ENCODE results near the gene GRB2. TPM values are rescaled to one million over a fixed set of nuclear protein-coding genes. Genes with fewer than 3 reads are reported as not detected.
"Not testable (repeated sequence)": the region's sequence is repeated elsewhere in the genome, so short reads cannot be mapped to it uniquely, and the experiment has no call there.

GRB2 gene
- total and polyA plus RNA-seq, 2 donors from 2014 or later, result 65.3 to 119 TPM

- peak overlapping the region in 1 of 3 donors; percentile 71 for H3K4me3 ChIP-seq (ENCODE audit: low read length in 3 of 3)
- no peaks in the 10 kb centered on the region for H3K9me3 ChIP-seq (ENCODE audit: control insufficient read depth in 2 of 3, insufficient read depth in 1 of 3, low read length in 3 of 3)
- no peak overlapping the region for H3K27ac ChIP-seq (ENCODE audit: low read depth in 2 of 2, low read length in 2 of 2)
- DNase-seq (no peak), FAIRE-seq (no peak)
- TF ChIP-seq, protein P1, sequence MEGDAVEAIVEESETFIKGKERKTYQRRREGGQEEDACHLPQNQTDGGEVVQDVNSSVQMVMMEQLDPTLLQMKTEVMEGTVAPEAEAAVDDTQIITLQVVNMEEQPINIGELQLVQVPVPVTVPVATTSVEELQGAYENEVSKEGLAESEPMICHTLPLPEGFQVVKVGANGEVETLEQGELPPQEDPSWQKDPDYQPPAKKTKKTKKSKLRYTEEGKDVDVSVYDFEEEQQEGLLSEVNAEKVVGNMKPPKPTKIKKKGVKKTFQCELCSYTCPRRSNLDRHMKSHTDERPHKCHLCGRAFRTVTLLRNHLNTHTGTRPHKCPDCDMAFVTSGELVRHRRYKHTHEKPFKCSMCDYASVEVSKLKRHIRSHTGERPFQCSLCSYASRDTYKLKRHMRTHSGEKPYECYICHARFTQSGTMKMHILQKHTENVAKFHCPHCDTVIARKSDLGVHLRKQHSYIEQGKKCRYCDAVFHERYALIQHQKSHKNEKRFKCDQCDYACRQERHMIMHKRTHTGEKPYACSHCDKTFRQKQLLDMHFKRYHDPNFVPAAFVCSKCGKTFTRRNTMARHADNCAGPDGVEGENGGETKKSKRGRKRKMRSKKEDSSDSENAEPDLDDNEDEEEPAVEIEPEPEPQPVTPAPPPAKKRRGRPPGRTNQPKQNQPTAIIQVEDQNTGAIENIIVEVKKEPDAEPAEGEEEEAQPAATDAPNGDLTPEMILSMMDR (IDR thresholded peaks at IDR 0.05; ENCODE audit: borderline replicate concordance, extremely low read depth, insufficient read depth), result no peak
- intact Hi-C loops (cut with DNase I), result no loop called here
- peaks cover 0 to 4% (median 3%) of the 10 kb centered on the region in 3 donors for H3K36me3 ChIP-seq (ENCODE audit: control insufficient read depth in 2 of 3, insufficient read depth in 3 of 3, low read length in 3 of 3)
- no peaks in the 10 kb centered on the region for H3K27me3 ChIP-seq (ENCODE audit: control insufficient read depth, insufficient read depth, low read length)
- peaks cover 0 to 3% (median 0%) of the 10 kb centered on the region in 3 donors for H3K4me1 ChIP-seq (ENCODE audit: control insufficient read depth in 2 of 3, insufficient read depth in 2 of 3, low read depth in 1 of 3, low read length in 3 of 3)
- no peak overlapping the region for H3K9ac ChIP-seq (ENCODE audit: low read length in 3 of 3)
These were observed 117.1 kb downstream of the GRB2 start for GRCh38 chr17:75288359-75288758.

GRCh38 chr17:75287221-75287620, 118.3 kb downstream of the GRB2 start:
- no peak for FAIRE-seq
- no peaks in the 10 kb centered on the region for H3K27me3 ChIP-seq (ENCODE audit: control insufficient read depth, insufficient read depth, low read length)
- peaks cover 0 to 4% (median 3%) of the 10 kb centered on the region in 3 donors for H3K36me3 ChIP-seq (ENCODE audit: control insufficient read depth in 2 of 3, insufficient read depth in 3 of 3, low read length in 3 of 3)
- no peak overlapping the region for H3K9ac ChIP-seq (ENCODE audit: low read length in 3 of 3)
- intact Hi-C loops (cut with DNase I), result no loop called here
- DNase-seq, result no peak
- H3K27ac ChIP-seq (ENCODE audit: low read depth in 2 of 2, low read length in 2 of 2), result no peak overlapping the region
- no peaks in the 10 kb centered on the region for H3K9me3 ChIP-seq (ENCODE audit: control insufficient read depth in 2 of 3, insufficient read depth in 1 of 3, low read length in 3 of 3)
- peaks cover 0 to 3% (median 0%) of the 10 kb centered on the region in 3 donors for H3K4me1 ChIP-seq (ENCODE audit: control insufficient read depth in 2 of 3, insufficient read depth in 2 of 3, low read depth in 1 of 3, low read length in 3 of 3)
- no peak overlapping the region for H3K4me3 ChIP-seq (ENCODE audit: low read length in 3 of 3)
- TF ChIP-seq, protein P1 (IDR thresholded peaks at IDR 0.05; ENCODE audit: borderline replicate concordance, extremely low read depth, insufficient read depth), result no peak

- DNase-seq (no peak), FAIRE-seq (no peak)
These were observed 120.4 kb downstream of the GRB2 start for GRCh38 chr17:75285123-75285522.

GRCh38 chr17:75280189-75280588, 125.3 kb downstream of the GRB2 start:
- DNase-seq, result peak in 1 of 5 donors; percentile 6
- H3K27me3 ChIP-seq (ENCODE audit: control insufficient read depth, insufficient read depth, low read length); H3K9me3 ChIP-seq (ENCODE audit: control insufficient read depth in 2 of 3, insufficient read depth in 1 of 3, low read length in 3 of 3); H3K36me3 ChIP-seq (ENCODE audit: control insufficient read depth in 2 of 3, insufficient read depth in 3 of 3, low read length in 3 of 3); intact Hi-C loops (cut with DNase I); H3K4me1 ChIP-seq (ENCODE audit: control insufficient read depth in 2 of 3, insufficient read depth in 2 of 3, low read depth in 1 of 3, low read length in 3 of 3); FAIRE-seq; H3K4me3 ChIP-seq (ENCODE audit: low read length in 3 of 3); H3K27ac ChIP-seq (ENCODE audit: low read depth in 2 of 2, low read length in 2 of 2); H3K9ac ChIP-seq (ENCODE audit: low read length in 3 of 3): not testable (repeated sequence)

More at GRCh38 chr17:75285123-75285522, 120.4 kb downstream of the GRB2 start:
- Histone ChIP-seq H3K4me1 (ENCODE audit: control insufficient read depth in 2 of 3, insufficient read depth in 2 of 3, low read depth in 1 of 3, low read length in 3 of 3) (peaks cover 0 to 3% (median 0%) of the 10 kb centered on the region in 3 donors), H3K27ac (ENCODE audit: low read depth in 2 of 2, low read length in 2 of 2) (no peak overlapping the region), H3K36me3 (ENCODE audit: control insufficient read depth in 2 of 3, insufficient read depth in 3 of 3, low read length in 3 of 3) (peaks cover 0 to 4% (median 3%) of the 10 kb centered on the region in 3 donors), H3K9ac (ENCODE audit: low read length in 3 of 3) (no peak overlapping the region), H3K4me3 (ENCODE audit: low read length in 3 of 3) (no peak overlapping the region), H3K27me3 (ENCODE audit: control insufficient read depth, insufficient read depth, low read length) (no peaks in the 10 kb centered on the region), H3K9me3 (ENCODE audit: control insufficient read depth in 2 of 3, insufficient read depth in 1 of 3, low read length in 3 of 3) (no peaks in the 10 kb centered on the region)
- intact Hi-C loops (cut with DNase I), result no loop called here
- TF ChIP-seq, protein P1 (IDR thresholded peaks at IDR 0.05; ENCODE audit: borderline replicate concordance, extremely low read depth, insufficient read depth), result no peak

Data from kidney (tissue), 14 donors.